Upper lobe of right lung (tissue), 1 donor: ENCODE results near the gene SRP68. TPM values are rescaled to one million over a fixed set of nuclear protein-coding genes. Genes with fewer than 3 reads are reported as not detected.
"Not testable (repeated sequence)": the region's sequence is repeated elsewhere in the genome, so short reads cannot be mapped to it uniquely, and the experiment has no call there.

Experiments used
- ATAC-seq: fragments of 200-7000 bp; cut with Tn5 transposase; one replicate; pipeline ENCODE4 v1.9.1; 2020; ENCODE audit warnings: mild to moderate bottlenecking, moderate library complexity
- DNase-seq: peaks from one replicate; pipeline ENCODE4 v3.0.0-alpha.2; 2020
- H3K27ac ChIP-seq: fragments of 200-600 bp; one replicate; pipeline ENCODE4 v1.8.0; 2022
- H3K27me3 ChIP-seq: fragments of 200-600 bp; one replicate; pipeline ENCODE4 v1.8.0; 2022; ENCODE audit warnings: mild to moderate bottlenecking
- H3K36me3 ChIP-seq: fragments of 200-600 bp; one replicate; pipeline ENCODE4 v1.8.0; 2022
- H3K4me1 ChIP-seq: fragments of 200-600 bp; one replicate; pipeline ENCODE4 v1.8.0; 2022
- H3K4me3 ChIP-seq: fragments of 200-600 bp; one replicate; pipeline ENCODE4 v1.8.0; 2022; ENCODE audit warnings: mild to moderate bottlenecking
- H3K9me3 ChIP-seq: fragments of 200-600 bp; one replicate; pipeline ENCODE4 v1.8.0; 2022
- intact Hi-C: fragments of 100-400 bp; cut with DNase I; formaldehyde crosslinking; loops from one replicate; pipeline ENCODE4 v1.11.0; 2022
- total RNA-seq: library from RNA; stranded (reverse); fragmentation: NEBNext Ultra II Directional; extraction: Animal tissue kit (Norgen Biotek cat#: 25700); gene quantifications from one replicate; pipeline ENCODE4 v1.2.1, GENCODE V29; 2021
- TF ChIP-seq, protein P1 (sequence below): fragments of 200-600 bp; IDR thresholded peaks from one replicate; pipeline ENCODE4 v1.8.0; 2022; ENCODE audit warnings: antibody characterized with exemption
- donor health status: DM: no; HTN: yes; CAD: no; lungs with severe emphysema.

Gene SRP68
- total RNA-seq, 1 donor from 2014 or later: 74.9 TPM

DNA sequence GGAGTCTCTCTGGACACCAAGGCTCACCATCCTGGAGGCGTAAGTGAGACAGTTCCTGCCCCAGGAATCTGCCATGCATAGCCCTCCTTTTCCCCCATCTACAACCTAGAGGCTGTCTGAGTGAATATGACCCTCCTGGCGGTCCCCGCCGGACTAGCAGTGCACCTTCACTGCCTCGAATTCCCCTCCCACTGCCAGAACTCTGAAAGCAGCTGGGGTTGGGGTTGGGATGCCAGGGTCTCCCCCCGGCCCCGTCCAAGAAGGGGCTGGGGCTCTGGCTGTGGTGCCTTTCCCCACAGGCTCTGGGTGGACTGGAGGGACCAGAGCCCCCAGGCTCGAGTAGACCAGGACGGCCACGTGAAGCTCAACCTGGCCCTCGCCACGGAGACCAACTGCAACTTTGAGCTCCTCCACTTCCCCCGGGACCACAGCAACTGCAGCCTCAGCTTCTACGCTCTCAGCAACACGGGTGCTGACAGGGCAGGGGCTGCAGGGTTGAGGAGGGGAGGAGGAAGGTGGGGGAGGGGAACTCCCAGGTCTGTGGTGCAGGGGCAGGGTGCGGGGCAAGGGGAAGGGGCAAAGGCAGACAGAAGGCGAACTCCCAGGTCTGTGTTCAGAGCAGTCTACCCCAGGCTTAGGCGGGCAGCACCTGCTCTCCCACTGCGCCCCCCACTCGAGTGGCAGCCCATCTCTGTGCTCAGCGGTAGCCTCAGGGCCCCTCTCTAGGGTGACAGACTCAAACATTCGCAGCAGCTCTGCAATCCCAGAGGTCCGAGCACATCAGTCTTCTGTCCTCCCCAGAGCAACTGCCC is 7.8 kb upstream of the SRP68 start:
- Histone ChIP-seq H3K4me1 (peaks cover 21% of the 10 kb centered on the region), H3K4me3 (no peak overlapping the region), H3K9me3 (no peaks in the 10 kb centered on the region), H3K27ac (no peak overlapping the region), H3K36me3 (peaks cover 23% of the 10 kb centered on the region), H3K27me3 (peaks cover 40% of the 10 kb centered on the region)
- TF ChIP-seq, protein P1, sequence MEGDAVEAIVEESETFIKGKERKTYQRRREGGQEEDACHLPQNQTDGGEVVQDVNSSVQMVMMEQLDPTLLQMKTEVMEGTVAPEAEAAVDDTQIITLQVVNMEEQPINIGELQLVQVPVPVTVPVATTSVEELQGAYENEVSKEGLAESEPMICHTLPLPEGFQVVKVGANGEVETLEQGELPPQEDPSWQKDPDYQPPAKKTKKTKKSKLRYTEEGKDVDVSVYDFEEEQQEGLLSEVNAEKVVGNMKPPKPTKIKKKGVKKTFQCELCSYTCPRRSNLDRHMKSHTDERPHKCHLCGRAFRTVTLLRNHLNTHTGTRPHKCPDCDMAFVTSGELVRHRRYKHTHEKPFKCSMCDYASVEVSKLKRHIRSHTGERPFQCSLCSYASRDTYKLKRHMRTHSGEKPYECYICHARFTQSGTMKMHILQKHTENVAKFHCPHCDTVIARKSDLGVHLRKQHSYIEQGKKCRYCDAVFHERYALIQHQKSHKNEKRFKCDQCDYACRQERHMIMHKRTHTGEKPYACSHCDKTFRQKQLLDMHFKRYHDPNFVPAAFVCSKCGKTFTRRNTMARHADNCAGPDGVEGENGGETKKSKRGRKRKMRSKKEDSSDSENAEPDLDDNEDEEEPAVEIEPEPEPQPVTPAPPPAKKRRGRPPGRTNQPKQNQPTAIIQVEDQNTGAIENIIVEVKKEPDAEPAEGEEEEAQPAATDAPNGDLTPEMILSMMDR: no peak
- ATAC-seq (no peak), DNase-seq (peak; percentile 57)
- intact Hi-C loops: no loop called here

DNA sequence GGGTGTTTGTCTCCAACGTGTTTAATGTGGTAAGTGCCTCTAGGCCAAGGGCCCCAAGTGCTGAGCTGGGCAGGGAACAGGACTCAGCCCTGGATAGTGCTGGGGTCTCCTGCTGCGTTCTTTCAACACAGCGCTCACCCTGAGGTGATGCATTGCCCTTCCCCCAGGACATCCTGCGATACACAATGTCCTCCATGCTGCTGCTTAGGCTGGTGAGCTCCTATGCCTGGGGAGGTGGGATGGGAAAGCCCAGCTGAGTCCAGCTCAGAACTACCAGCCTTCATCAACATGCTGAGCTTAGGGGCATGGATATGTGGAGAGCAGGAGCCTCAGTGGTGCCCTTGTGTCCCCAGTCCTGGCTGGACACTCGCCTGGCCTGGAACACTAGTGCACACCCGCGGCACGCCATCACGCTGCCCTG is 7.2 kb upstream of the SRP68 start:
- DNase-seq (peak; percentile 40), ATAC-seq (no peak)
- TF ChIP-seq, protein P1: no peak
- Histone ChIP-seq H3K9me3 (no peaks in the 10 kb centered on the region), H3K4me1 (peaks cover 27% of the 10 kb centered on the region), H3K27me3 (peaks cover 46% of the 10 kb centered on the region), H3K36me3 (peaks cover 17% of the 10 kb centered on the region), H3K27ac (no peak overlapping the region), H3K4me3 (no peak overlapping the region)
- intact Hi-C loops: no loop called here

DNA sequence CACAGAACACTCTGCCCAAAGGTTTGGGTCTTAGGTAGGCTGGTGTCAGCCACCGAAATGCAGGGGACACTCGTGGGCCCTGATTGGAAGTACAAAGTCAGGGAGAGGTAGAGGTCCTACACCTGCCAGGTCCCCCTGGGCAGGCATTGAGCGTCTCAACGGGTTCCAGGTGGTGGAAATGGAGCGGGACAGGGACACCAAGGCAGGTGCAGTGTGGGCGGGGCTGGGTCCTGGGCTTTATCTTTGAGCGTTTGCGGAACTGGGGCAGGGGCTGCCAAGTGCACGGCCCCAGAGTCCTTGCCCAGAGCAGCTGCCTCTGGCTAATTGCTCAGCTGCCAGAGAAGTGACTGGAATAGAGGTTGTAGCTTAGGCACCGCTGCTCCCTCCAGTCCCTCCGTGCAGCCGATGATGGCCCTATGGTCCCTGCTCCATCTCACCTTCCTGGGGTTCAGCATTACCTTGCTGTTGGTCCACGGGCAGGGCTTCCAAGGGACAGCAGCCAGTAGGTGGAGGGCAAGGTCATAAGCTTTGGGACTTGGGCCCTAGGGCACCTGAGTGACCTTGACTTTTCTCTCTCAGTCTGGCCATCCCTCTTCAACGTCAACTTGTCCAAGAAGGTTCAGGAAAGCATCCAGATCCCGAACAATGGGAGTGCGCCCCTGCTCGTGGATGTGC is 6.7 kb upstream of the SRP68 start, which contains the start of gene ZACN:
TSS of gene ZACN (plus strand) at position 323 of the 675 bp plus-strand sequence. CDS start at position 406, 83 bp downstream.
- Histone ChIP-seq H3K4me1 (peaks cover 31% of the 10 kb centered on the region), H3K4me3 (no peak within 1 kb of the TSS), H3K27ac (no peak within 1 kb of the TSS), H3K9me3 (no peaks in the 10 kb centered on the region), H3K36me3 (peaks cover 12% of the 10 kb centered on the region), H3K27me3 (peaks cover 51% of the 10 kb centered on the region)
- ATAC-seq: no peak
- peak; percentile 53 for DNase-seq
- TF ChIP-seq, protein P1: no peak
- intact Hi-C loops: no loop called here

DNA sequence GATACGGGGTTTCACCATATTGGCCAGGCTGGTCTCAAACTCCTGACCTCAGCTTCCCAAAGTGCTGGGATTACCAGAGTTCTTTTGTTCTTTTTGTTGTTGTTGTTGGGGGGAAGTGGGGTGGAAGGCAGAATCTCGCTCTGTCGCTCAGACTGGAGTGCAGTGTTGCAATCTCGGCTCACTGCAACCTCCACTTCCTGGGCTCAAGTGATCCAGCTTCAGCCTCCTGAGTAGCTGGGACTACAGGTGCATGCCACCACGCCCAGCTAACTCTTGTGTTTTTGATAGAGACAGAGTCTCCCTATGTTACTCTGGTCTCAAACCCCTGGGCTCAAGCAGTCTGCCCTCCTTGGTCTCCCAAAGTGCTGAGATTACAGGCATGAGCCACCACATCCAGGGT is 6.1 kb upstream of the SRP68 start:
- peaks cover 58% of the 10 kb centered on the region for H3K27me3 ChIP-seq
- DNase-seq: peak; percentile 40
- intact Hi-C loops: not testable (repeated sequence)

DNA sequence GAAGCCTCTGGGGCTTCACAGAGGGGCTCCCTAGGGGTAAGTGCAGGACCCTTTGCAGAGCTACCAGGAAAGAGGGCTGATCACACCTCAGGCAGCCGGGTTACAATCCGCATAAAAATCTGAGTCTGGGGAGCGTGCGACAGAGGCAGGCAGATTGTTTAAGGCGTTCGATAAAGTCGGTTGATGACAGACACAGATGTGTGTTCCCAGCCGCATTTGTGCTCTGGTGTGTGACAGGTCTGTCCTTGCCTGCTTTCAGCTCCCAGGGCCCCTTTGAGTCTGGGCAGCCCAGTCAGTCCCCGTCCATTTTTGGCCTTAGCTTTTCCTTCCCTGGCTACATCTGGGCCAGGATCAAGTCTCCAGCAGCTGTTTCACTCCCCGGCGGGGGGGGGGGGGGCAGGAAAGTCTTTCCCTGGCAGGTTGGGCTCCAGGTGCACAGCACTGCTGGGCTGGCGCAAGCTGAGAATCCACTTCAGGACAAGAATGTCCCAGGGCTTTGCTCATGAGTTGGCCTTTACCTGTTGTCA is 5.3 kb upstream of the SRP68 start:
- no peak overlapping the region for H3K27ac ChIP-seq
- no peak overlapping the region for H3K4me3 ChIP-seq
- peaks cover 31% of the 10 kb centered on the region for H3K4me1 ChIP-seq
- intact Hi-C loops: no loop called here
- TF ChIP-seq, protein P1: no peak
- no peaks in the 10 kb centered on the region for H3K9me3 ChIP-seq
- peaks cover 58% of the 10 kb centered on the region for H3K27me3 ChIP-seq
- no peaks in the 10 kb centered on the region for H3K36me3 ChIP-seq
- ATAC-seq (peak; percentile 15), DNase-seq (peak; percentile 35)

More for the DNA sequence above, 6.1 kb upstream of the SRP68 start:
- not testable (repeated sequence) for H3K4me3 ChIP-seq, ATAC-seq, H3K9me3 ChIP-seq, H3K36me3 ChIP-seq, H3K27ac ChIP-seq
- peaks cover 31% of the 10 kb centered on the region for H3K4me1 ChIP-seq
